Pancreas (tissue), 10 donors: ENCODE results near the gene XG. TPM values are rescaled to one million over a fixed set of nuclear protein-coding genes. Genes with fewer than 3 reads are reported as not detected.

Experiments used
- ATAC-seq, 4 donors: fragments of 200-7000 bp; cut with Tn5 transposase; one replicate each; pipeline versions ENCODE4 v1.8.0 to v1.9.1; 2020; ENCODE audit warnings: mild to moderate bottlenecking in 4 of 4, moderate library complexity in 4 of 4
- DNase-seq, 6 donors: peaks; one replicate each; pipeline ENCODE4 v3.0.0-alpha.2; 2020
- FAIRE-seq: peaks from 2 replicates; lab custom pipeline; 2012; peaks lifted over from hg19 to GRCh38; lab: Jason Lieb, UNC
- H3K27ac ChIP-seq, 4 donors: fragments of 200-600 bp; sonication (generic); 1 replicate in 3 of 4; 2 replicates in 1 of 4; pipeline versions ENCODE4 v1.5.0 to v1.8.0; 2020
- H3K27me3 ChIP-seq, 4 donors: fragments of 200-600 bp; one replicate each; pipeline ENCODE4 v1.8.0; 2021
- H3K36me3 ChIP-seq, 3 donors: fragments of 200-600 bp; sonication (generic) in 1 of 3; one replicate each; pipeline versions ENCODE4 v1.5.0 to v1.8.0; 2020 to 2021
- H3K4me1 ChIP-seq, 3 donors: fragments of 200-600 bp; one replicate each; pipeline ENCODE4 v1.8.0; 2021
- H3K4me3 ChIP-seq, 4 donors: fragments of 200-600 bp; sonication (generic) in 2 of 4; one replicate each; pipeline versions ENCODE4 v1.5.0 to v1.8.0; 2020 to 2021
- H3K9me3 ChIP-seq, 4 donors: fragments of 200-600 bp; one replicate each; pipeline ENCODE4 v1.8.0; 2021
- CTCF ChIP-seq, 4 donors: fragments of 200-600 bp; sonication (generic) in 3 of 4; IDR thresholded peaks; one replicate each; pipeline versions ENCODE4 v1.5.0 to v1.8.0; 2021; ENCODE audit warnings: antibody characterized with exemption in 4 of 4
- WGBS, 2 donors: extraction: QIAGEN DNeasy Blood & Tissue Kit; methylation state at CpG; one replicate each; pipeline ENCODE4 v1.1.7; 2013; 5-methylcytosine and 5-hydroxymethylcytosine counted together
- intact Hi-C, 3 donors: fragments of 100-400 bp; cut with DNase I; formaldehyde crosslinking; loops; one replicate each; pipeline versions ENCODE4 v1.11.1 to v1.14.2; 2022
- polyA plus RNA-seq, 2 donors: library from polyadenylated mRNA; stranded (reverse); fragments of 200-250 nt; gene quantifications; one replicate each; pipeline ENCODE4 v1.2.3, GENCODE V29; 2013
- total RNA-seq, 6 donors: library from RNA; stranded (reverse); fragmentation: NEBNext Ultra II Directional in 4 of 6; extraction: Animal tissue kit (Norgen Biotek cat#: 25700) in 4 of 6; gene quantifications; one replicate each; pipeline versions ENCODE4 v1.2.1 to v1.2.4, GENCODE V29; 2021 to 2023
- donor health status: healthy with polysubstance abuse.
- donor health status: DM: no; HTN: no; CAD: no; lungs with moderate emphysema.
- donor health status: DM: no; HTN: no; CAD: no.
- donor health status: control.
- donor health status: control.
- donor health status: Bipolar disorder and iron deficiency.
- donor health status: DM: yes; HTN: yes; CAD: no.
- donor health status: DM: no; HTN: no; CAD: no.
- donor health status: DM: no; HTN: no; CAD: no.
- donor health status: DM: yes; HTN: yes; CAD: no.

XG gene
- total and polyA plus RNA-seq, 8 donors, result 0.11 to 0.38 (median 0.22) TPM; not detected in 4

GRCh38 chrX:2712428-2712827, 39.4 kb upstream of the XG start:
- H3K27ac ChIP-seq, result no peak overlapping the region
- no peaks in the 10 kb centered on the region for H3K9me3 ChIP-seq
- intact Hi-C loops, result no loop called here
- H3K4me1 ChIP-seq, result peaks cover 0 to 3% (median 0%) of the 10 kb centered on the region in 3 donors
- no peak for TF ChIP-seq CTCF (IDR thresholded peaks at IDR 0.05)
- no peak for ATAC-seq
- DNase-seq, result peak in 1 of 6 donors; percentile 5
- H3K36me3 ChIP-seq, result peaks cover 0 to 11% (median 0%) of the 10 kb centered on the region in 3 donors
- H3K27me3 ChIP-seq, result no peaks in the 10 kb centered on the region
- WGBS, 2 donors, result 86 to 91% methylated on average over 9 of the region's 9 CpGs
- FAIRE-seq, result no peak
- no peak overlapping the region for H3K4me3 ChIP-seq

DNA sequence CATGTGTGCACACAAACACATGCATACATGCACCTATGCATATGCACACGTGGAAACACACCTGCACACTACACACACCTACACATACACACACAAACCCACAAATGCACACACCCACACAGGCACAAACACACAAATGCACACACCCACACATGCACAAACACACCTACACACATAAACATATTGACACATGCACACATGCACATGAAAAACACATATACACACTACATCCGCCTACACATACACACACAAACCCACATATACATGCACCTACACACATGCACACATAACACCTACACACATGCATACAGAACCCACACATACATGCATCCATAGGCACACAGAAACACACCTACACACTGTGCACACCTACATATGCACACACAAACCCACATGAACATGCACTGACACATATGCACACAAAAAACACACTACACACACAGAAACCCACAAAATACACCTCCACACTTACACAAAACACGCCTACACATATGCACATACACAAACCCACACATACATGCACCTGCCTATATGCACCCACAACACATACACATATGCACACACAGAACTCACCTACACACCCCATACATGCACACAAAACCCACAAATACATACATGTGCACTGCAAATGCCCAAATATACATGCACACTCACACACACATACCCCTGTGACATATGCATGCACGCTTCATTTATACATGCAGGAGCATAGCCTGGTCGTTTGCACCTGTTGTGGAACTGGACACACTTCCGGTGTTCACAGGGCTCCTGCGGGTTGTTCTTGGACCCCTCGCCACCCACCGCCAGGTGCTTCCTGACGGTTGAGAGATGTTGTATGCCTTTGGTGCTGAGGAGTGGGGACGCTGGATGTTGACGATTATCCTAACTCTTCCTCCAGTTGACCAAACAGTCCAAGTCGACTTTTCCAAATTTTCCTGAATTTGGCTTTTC, 38.7 kb upstream of the XG start:
- Histone ChIP-seq H3K9me3 (no peaks in the 10 kb centered on the region), H3K27me3 (no peaks in the 10 kb centered on the region), H3K4me3 (no peak overlapping the region), H3K36me3 (peaks cover 0 to 18% (median 0%) of the 10 kb centered on the region in 3 donors), H3K27ac (no peak overlapping the region), H3K4me1 (peaks cover 0 to 3% (median 0%) of the 10 kb centered on the region in 3 donors)
- no peak for TF ChIP-seq CTCF (IDR thresholded peaks at IDR 0.05)
- FAIRE-seq (no peak), ATAC-seq (no peak), DNase-seq (peak in 1 of 6 donors; percentile 21)
- WGBS, 2 donors, result 82 to 93% methylated on average over 13 of the region's 13 CpGs
- intact Hi-C loops, result no loop called here

DNA sequence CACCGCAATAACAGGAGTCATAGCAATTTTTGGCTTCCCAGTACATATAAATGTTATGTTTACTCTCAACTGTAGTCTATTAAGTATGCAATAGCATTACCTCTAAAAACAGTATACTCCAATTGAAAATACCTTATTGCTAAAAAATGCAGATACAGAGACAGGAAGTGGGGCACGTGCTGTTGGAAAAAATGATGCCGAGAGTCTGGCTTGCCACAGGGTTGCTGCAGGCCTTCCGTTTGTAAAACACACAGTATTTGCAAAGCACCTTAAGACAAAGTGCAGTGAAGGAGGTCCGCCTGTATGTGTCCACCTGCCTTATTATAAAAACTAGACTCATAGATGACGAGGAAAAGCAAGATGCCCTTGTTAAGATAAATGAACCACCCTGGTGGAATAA, 37.3 kb upstream of the XG start:
- 93 to 96% methylated on average over 6 of the region's 6 CpGs for WGBS, 2 donors
- no peak overlapping the region for H3K27ac ChIP-seq
- no peaks in the 10 kb centered on the region for H3K9me3 ChIP-seq
- ATAC-seq (no peak), DNase-seq (no peak), FAIRE-seq (no peak)
- no peak for TF ChIP-seq CTCF (IDR thresholded peaks at IDR 0.05)
- H3K36me3 ChIP-seq, result peaks cover 0 to 27% (median 0%) of the 10 kb centered on the region in 3 donors
- no peaks in the 10 kb centered on the region for H3K27me3 ChIP-seq
- H3K4me1 ChIP-seq, result no peaks in the 10 kb centered on the region
- H3K4me3 ChIP-seq, result no peak overlapping the region
- intact Hi-C loops, result no loop called here

DNA sequence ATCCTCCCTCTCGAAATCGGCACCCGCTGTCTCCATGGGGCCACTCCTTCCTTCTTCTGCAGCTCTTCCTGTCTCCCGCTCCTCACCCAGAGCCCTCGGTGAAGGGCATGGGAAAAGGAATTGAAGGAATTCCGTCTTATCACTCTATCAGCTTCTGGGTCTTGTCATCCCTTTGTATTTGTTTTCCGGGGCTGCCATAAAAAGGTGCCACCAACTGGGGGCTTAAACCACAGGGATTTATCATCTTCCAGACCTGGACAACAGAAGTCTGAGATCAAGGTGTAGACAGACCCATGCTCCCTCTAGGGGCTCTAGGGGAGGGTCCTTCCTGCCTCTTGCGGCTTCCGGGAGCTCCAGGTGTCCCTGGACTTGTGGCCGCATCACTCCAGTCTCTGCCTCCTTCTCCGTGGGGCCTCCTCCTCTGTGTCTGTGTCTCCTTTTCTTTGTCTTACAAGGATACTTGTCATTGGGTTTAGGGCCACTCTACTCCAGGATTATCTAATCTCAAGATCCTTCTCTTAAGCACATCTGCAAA, 36.7 kb upstream of the XG start:
- Histone ChIP-seq H3K4me1 (no peaks in the 10 kb centered on the region), H3K9me3 (no peaks in the 10 kb centered on the region), H3K27me3 (no peaks in the 10 kb centered on the region), H3K36me3 (peaks cover 0 to 27% (median 0%) of the 10 kb centered on the region in 3 donors), H3K27ac (no peak overlapping the region), H3K4me3 (no peak overlapping the region)
- FAIRE-seq (no peak), ATAC-seq (no peak), DNase-seq (no peak)
- TF ChIP-seq CTCF (IDR thresholded peaks at IDR 0.05), result no peak
- 89 to 91% methylated on average over 11 of the region's 11 CpGs for WGBS, 2 donors
- intact Hi-C loops, result no loop called here
